Ovary (tissue), 9 donors: ENCODE data around the gene SULF2. TPM values are rescaled to one million over a fixed set of nuclear protein-coding genes. Genes with fewer than 3 reads are reported as not detected.

Source experiments
- DNase-seq, 5 donors: peaks; one replicate each; pipeline ENCODE4 v3.0.0-alpha.2; 2019 to 2020
- H3K27ac ChIP-seq, 2 donors: fragments of 200-600 bp; one replicate each; pipeline versions ENCODE4 v1.5.1 to v1.8.0; 2019 to 2022
- H3K27me3 ChIP-seq: fragments of 200-600 bp; one replicate; pipeline ENCODE4 v1.8.0; 2022
- H3K36me3 ChIP-seq: fragments of 200-600 bp; sonication (generic); one replicate; pipeline ENCODE4 v1.5.1; 2019
- H3K4me1 ChIP-seq: one replicate; pipeline ENCODE4 v1.8.1; 2013; ENCODE audit warnings: mild to moderate bottlenecking, moderate library complexity; ENCODE audit not compliant: insufficient read depth
- H3K4me3 ChIP-seq: fragments of 200-600 bp; sonication (generic); one replicate; pipeline ENCODE4 v1.5.1; 2017
- H3K9me3 ChIP-seq, 2 donors: fragments of 200-600 bp in 1 of 2; sonication (generic) in 1 of 2; one replicate each; pipeline versions ENCODE4 v1.5.1 to v1.8.1; 2013 to 2019; ENCODE audit warnings: mild to moderate bottlenecking in 1 of 2, moderate library complexity in 1 of 2
- EP300 ChIP-seq: sonication (generic); formaldehyde crosslinking; IDR thresholded peaks from one replicate; pipeline ENCODE4 v1.6.1; 2017; ENCODE audit warnings: antibody characterized with exemption
- POLR2A ChIP-seq: fragments of 450-650 bp; IDR thresholded peaks from one replicate; pipeline ENCODE4 v1.6.1; 2017; ENCODE audit warnings: antibody characterized with exemption, mild to moderate bottlenecking, moderate library complexity
- WGBS, 3 donors: extraction: QIAGEN DNeasy Blood & Tissue Kit in 1 of 3; methylation state at CpG; one replicate each; pipeline versions ENCODE4 v1.1.5 to v1.1.7; 2013 to 2017; 5-methylcytosine and 5-hydroxymethylcytosine counted together
- intact Hi-C, 4 donors: fragments of 100-400 bp; cut with DNase I; formaldehyde crosslinking; loops; one replicate each; pipeline versions ENCODE4 v1.11.0 to v1.15.1; 2022 to 2023
- polyA plus RNA-seq, 2 donors: library from polyadenylated mRNA; stranded (reverse); fragments of 200-250 nt in 1 of 2; fragments of 350-450 nt in 1 of 2; fragmentation: Illumina TruSeq in 1 of 2; extraction: RNeasy Lipid Tissue Mini Kit (QIAGEN cat#74804) in 1 of 2; gene quantifications; one replicate each; pipeline ENCODE4 v1.2.3, GENCODE V29; 2013 to 2014
- total RNA-seq, 7 donors: library from RNA; depleted of rRNA in 2 of 7; stranded (reverse); fragments of >200 nt in 2 of 7; fragmentation: NEBNext Ultra II Directional in 3 of 7; extraction: Animal tissue kit (Norgen Biotek cat#: 25700) in 3 of 7; gene quantifications; one replicate each; pipeline versions ENCODE4 v1.1.0 to v1.2.4, GENCODE V29; 2016 to 2023
- TF ChIP-seq, protein P1 (sequence below), 3 donors: fragments of 450-650 bp in 2 of 3; fragments of 200-600 bp in 1 of 3; IDR thresholded peaks; one replicate each; pipeline versions ENCODE4 v1.5.1 to v1.8.0; 2016 to 2022; ENCODE audit warnings: antibody characterized with exemption in 3 of 3, mild to moderate bottlenecking in 1 of 3
- donor health status: DM: no; HTN: no; CAD: no; lungs with moderate emphysema.
- donor health status: DM: no; HTN: no; CAD: no.
- donor health status: Bipolar disorder and iron deficiency.
- donor health status: DM: yes; HTN: yes; CAD: no.
- donor health status: DM: no; HTN: no; CAD: no.
- donor health status: DM: yes; HTN: yes; CAD: no.

Gene SULF2
- total and polyA plus RNA-seq, 9 donors: 128 to 423 (median 362) TPM

DNA sequence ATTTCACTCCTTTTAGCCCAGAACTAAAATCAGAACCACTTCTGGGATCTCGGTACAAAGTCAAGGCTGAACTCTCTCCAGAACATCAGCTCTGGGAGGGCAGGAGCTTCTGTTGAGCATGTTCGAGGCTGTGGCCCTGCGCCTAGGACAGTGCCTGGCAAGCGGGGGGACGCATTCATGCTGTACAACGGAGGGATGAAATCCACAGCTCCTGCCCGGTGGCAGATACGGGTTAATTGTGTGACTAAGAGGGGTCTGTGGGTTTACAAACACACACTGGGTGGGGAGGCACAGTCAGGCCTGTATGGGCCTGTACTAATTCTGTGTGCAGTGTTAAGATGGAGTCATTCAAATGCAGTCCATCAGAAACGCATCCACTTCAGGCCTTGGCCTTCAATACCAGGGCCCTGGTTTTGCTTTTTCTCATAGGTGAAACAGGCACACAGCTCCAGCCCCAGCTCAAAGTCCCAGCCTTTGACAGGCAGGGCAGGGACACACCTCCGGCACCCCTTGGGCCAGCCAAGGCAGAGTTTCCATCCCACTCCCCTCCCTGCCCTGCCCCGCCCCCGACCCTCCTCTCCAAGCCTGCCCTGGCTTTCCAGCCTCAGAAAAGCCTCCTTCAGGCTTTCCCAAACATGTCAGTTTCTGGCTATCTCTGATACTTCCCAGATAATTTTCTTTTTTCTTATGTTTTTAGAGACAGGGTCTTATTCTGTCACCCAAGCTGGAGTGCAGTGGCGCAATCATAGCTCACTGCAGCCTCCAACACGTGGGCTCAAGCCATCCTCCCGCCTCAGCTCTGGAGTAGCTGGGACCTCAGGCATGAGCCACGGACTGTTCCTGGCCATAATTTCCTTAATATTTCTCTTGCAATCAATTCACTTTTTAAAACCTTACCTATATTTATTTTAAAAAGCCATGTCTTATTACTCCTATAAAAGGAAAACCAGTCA lies 109.8 kb downstream of the SULF2 start:
- Histone ChIP-seq H3K4me1 (no peaks in the 10 kb centered on the region), H3K36me3 (no peaks in the 10 kb centered on the region), H3K27ac (no peak overlapping the region), H3K4me3 (no peak overlapping the region), H3K27me3 (no peaks in the 10 kb centered on the region), H3K9me3 (no peaks in the 10 kb centered on the region)
- TF ChIP-seq, protein P1, sequence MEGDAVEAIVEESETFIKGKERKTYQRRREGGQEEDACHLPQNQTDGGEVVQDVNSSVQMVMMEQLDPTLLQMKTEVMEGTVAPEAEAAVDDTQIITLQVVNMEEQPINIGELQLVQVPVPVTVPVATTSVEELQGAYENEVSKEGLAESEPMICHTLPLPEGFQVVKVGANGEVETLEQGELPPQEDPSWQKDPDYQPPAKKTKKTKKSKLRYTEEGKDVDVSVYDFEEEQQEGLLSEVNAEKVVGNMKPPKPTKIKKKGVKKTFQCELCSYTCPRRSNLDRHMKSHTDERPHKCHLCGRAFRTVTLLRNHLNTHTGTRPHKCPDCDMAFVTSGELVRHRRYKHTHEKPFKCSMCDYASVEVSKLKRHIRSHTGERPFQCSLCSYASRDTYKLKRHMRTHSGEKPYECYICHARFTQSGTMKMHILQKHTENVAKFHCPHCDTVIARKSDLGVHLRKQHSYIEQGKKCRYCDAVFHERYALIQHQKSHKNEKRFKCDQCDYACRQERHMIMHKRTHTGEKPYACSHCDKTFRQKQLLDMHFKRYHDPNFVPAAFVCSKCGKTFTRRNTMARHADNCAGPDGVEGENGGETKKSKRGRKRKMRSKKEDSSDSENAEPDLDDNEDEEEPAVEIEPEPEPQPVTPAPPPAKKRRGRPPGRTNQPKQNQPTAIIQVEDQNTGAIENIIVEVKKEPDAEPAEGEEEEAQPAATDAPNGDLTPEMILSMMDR (IDR thresholded peaks at IDR 0.05): no peak
- TF ChIP-seq EP300 (no peak), POLR2A (no peak)
- intact Hi-C loops: loop anchor here in 3 of 4 donors (5.0 to 10.0 kb wide), 3 partner anchors 107 to 619 kb away; partner anchors contain the start of gene SULF2 (in 1 of the 3)
- peak in 1 of 5 donors; percentile 8 for DNase-seq
- 86 to 87% (median 87%) methylated on average over 16 of the region's 16 CpGs for WGBS, 3 donors

DNA sequence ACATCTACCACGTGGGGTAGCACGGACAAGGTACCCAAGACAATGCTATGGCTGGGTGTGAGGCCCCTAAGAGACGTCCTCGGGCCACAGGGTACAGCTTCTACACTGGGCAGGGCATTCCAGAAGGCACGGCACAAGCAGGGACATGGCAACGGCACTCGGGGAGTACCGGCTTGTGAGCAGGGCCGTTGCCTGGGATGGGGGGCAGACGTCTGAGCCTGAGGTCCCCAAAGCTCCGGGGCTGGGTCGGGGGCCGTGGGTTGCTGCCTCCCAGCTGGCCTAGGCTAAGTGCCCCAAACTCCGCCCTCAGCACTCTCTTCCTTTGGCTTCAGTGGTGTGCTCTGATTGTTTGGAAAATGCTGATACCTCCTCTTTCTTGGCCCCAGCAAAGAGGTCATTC lies 110.6 kb downstream of the SULF2 start:
- Histone ChIP-seq H3K9me3 (no peaks in the 10 kb centered on the region), H3K27me3 (no peaks in the 10 kb centered on the region), H3K4me1 (no peaks in the 10 kb centered on the region), H3K27ac (no peak overlapping the region), H3K36me3 (no peaks in the 10 kb centered on the region), H3K4me3 (no peak overlapping the region)
- 81 to 85% (median 82%) methylated on average over 14 of the region's 14 CpGs for WGBS, 3 donors
- intact Hi-C loops: loop anchor here in 3 of 4 donors (5.0 to 10.0 kb wide), 4 partner anchors 108 to 943 kb away; partner anchors contain the start of gene SULF2 (in 1 of the 3)
- DNase-seq: peak in 2 of 5 donors; percentile 12
- no peak for TF ChIP-seq POLR2A
- TF ChIP-seq EP300: no peak
- TF ChIP-seq, protein P1 (IDR thresholded peaks at IDR 0.05): no peak

DNA sequence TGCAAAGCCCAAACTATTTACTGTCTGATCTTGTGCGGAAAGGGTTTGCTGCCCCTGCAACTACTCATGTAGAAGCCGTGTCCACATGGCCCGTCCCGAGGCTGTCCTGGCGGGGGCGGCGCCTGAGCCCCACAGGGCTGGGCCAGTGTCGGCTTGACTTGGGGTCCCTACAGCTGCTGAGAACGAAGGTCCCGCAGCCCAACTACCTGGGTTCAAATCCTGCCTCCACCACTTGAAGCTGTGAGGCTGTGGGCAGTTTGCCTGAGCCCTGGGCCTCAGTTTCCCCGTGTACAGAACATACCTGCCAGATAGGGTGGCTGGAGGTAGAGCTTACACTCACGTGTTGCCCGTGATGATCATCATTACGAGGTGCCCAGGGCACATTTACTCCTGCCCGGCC lies 111.1 kb downstream of the SULF2 start:
- DNase-seq: peak in 1 of 5 donors; percentile 23
- no peaks in the 10 kb centered on the region for H3K36me3 ChIP-seq
- H3K9me3 ChIP-seq: no peaks in the 10 kb centered on the region
- intact Hi-C loops: loop anchor here in 2 of 4 donors (5.0 to 10.0 kb wide), 3 partner anchors 111 to 943 kb away; partner anchors contain the start of gene SULF2 (in 1 of the 2)
- H3K4me3 ChIP-seq: no peak overlapping the region
- H3K27me3 ChIP-seq: no peaks in the 10 kb centered on the region
- 83 to 94% (median 89%) methylated on average over 15 of the region's 15 CpGs for WGBS, 3 donors
- no peaks in the 10 kb centered on the region for H3K4me1 ChIP-seq
- TF ChIP-seq POLR2A: no peak
- TF ChIP-seq, protein P1 (IDR thresholded peaks at IDR 0.05): no peak
- TF ChIP-seq EP300: no peak
- no peak overlapping the region for H3K27ac ChIP-seq

DNA sequence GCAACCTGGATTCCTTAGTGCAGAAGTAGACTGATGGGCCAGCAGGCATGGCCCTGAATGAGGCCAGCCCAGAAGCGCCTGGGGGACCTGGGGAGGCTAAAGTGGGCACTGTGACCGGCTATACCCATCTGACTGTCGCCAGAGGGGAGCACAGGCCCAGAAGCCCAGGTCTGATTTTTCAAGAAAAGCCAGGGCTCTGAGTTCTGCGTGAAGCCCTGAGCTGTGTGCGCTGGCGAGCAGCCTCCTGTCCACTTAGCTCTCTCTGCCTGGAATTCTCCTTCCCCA lies 111.7 kb downstream of the SULF2 start:
- DNase-seq: peak in 1 of 5 donors; percentile 10
- intact Hi-C loops: loop anchor here in 2 of 4 donors (5.0 to 10.0 kb wide), 3 partner anchors 111 to 944 kb away; partner anchors contain the start of gene SULF2 (in 1 of the 2)
- Histone ChIP-seq H3K27me3 (no peaks in the 10 kb centered on the region), H3K4me1 (no peaks in the 10 kb centered on the region), H3K4me3 (no peak overlapping the region), H3K27ac (no peak overlapping the region), H3K36me3 (no peaks in the 10 kb centered on the region), H3K9me3 (no peaks in the 10 kb centered on the region)
- WGBS, 3 donors: 94 to 98% (median 94%) methylated on average over 6 of the region's 6 CpGs
- TF ChIP-seq POLR2A (no peak), EP300 (no peak)
- TF ChIP-seq, protein P1 (IDR thresholded peaks at IDR 0.05): no peak
